ENCODE results near the gene OBP2A.
"Not testable (repeated sequence)": the region's sequence is repeated elsewhere in the genome, so short reads cannot be mapped to it uniquely, and the experiment has no call there.

OBP2A gene, protein sequence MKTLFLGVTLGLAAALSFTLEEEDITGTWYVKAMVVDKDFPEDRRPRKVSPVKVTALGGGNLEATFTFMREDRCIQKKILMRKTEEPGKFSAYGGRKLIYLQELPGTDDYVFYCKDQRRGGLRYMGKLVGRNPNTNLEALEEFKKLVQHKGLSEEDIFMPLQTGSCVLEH

DNA sequence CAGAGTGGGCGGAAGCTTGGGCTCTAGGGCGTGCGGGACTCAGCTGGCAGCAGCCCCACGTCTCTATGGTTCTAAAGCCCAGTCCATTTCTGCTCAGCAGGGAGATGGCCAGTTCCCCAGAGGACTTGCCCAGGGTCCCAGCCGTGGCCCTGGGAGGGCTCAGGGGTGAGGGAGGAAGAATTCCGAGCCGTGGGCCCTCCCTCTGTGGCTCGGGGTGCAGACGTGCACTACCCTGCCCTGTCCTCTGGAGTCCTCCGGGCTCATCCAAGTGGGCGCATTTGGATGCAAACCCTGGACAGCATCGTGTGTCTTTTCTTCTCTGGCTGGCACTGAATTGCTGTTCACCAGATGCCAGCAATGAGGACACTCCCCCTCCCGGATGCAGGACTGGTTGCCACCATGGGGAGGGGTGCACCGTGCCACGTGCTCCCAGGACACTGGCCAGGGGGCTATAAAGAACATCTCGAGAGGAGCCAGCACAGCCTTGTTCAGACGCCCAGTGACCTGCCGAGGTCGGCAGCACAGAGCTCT lies at the start of gene OBP2A:
Gene OBP2A (plus strand): TSS at position 481 of the 531 bp plus-strand sequence. CDS start 55 bp downstream, outside the sequence.
- not testable (repeated sequence) for DNase-seq (ENCODE audit: low spot score)

DNA sequence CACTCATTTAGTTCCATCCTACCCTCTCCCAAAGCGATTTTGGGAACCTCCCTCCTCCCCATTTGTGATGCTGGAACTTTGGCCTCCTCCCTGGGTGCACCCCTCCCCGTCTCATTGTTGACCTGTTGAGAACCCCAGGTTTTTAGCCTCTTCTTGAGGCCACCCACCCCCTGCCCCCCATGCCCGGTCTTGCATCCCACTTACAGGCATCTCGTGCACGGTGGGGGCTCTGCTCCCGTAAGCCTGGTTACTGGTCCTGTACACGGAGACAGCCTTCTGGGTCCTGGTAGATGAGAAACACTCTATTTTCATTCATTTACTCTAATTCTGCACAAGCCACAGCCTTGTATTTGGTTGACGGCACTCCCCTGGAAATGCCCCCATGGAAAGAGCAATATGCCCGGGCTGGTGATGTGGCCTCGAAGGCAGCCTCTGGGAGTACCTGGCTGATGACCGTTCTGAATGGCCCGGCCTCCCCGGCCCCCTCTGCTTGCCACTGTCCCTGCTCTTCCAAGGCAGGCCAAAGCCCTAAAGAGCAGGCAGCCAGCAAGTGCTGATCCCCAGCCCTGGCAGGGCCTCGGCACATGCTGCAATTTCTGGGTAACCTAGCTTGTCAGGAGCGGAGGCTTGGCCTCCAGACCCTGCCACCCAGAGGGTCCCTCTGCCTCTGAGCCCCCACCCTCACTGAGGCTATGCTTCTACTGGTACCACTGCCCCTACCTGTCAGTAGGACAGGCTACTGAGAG lies 47.4 kb upstream of the OBP2A start:
- DNase-seq (ENCODE audit: low spot score) = no peak

DNA sequence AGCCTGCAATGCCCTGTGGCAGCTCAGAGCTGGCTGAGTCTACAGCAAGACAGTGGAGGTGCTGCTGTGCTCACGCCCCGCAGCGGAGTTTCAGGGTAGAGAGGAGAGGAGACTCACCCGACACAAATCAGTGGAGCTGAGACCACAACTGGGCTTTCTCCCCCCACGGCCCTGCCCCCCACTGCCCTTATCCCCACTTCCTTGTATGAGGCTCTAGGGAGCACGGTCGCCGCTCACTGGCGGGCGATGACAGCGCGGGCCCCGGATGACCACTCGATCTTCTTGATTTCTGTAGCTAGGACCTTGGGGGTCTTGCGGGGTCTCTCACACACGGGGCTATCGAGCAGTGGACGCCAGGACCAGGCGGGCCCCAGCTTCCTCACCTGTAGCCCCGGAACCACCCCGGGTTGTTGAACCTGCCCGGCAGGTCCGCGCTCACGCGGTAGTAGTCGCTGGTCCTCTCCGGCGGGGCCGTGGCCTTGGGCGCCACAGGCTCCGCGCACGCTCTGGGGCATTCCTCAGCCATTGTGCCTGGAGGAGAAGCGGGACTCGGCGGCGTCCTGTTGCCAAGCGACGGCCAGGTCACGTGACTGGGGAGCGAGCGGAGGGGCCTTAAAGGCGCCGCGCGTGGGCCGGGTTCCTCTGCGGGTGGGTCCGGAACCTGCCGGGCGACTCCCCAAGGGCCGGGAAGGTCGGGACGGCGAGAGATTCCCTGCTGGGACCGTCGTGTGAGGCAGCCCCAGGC lies 46.4 kb upstream of the OBP2A start:
- peak; percentile 94 for DNase-seq (ENCODE audit: low spot score)

DNA sequence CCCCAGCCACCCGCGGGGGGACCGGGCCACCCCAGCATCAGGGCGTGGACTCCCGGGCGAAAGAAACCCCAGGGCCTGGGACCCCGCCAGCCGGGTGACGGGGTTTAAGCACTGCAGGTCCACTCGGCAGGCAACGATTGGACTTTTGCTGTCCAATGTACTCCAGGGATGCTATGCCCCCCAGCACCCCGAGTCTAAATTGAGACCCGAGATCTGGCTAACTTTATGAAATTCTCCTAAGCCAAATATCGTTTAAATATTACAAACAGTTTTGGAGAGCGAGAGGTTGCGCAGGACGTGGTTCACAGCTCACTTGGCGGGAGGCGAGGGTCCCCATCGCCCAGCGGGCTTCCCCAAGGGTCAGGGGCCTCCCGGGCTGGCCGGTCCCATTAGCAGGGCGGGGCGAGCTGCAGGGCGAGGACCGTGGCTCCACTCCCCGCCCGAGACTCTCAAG lies 45.8 kb upstream of the OBP2A start:
- peak; percentile 74 for DNase-seq (ENCODE audit: low spot score)

DNA sequence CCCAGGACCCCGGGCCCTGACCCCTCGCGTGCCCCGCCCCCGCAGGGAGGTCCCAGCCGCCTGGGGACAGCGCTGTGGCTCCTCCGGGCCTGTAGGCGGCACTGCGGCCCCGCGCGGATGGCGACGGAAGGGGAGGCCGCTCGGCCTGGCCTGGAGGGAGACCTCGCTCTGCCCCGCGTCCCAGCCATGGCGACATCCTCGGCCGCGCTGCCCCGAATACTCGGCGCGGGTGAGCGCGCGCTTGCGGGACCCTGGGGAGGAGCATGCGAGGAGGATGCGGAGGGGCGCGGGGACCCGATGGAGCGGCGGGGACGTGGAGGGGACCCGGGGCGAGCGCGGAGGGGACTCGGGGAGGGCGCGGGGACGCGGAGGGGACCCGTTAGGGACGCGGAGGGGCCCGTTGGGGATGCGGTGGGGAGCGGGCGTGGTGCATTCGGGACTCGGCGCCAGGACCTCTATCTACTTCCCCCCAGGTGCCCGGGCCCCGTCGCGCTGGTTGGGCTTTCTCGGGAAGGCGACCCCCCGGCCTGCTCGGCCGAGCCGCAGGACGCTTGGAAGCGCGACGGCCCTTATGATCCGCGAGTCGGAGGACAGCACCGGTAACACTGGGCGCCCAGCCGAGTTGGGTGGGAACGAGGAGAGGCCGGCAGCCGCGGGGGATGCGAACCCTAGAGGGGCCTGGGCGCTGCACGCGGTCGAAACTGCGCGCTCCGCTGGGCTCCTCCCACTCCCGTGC lies 45.2 kb upstream of the OBP2A start, which contains the start of gene MRPS2:
Gene MRPS2 (plus strand): TSS at position 158 of the 736 bp plus-strand sequence. CDS start 29 bp downstream, at position 187.
- DNase-seq (ENCODE audit: low spot score) = peak; percentile 95

DNA sequence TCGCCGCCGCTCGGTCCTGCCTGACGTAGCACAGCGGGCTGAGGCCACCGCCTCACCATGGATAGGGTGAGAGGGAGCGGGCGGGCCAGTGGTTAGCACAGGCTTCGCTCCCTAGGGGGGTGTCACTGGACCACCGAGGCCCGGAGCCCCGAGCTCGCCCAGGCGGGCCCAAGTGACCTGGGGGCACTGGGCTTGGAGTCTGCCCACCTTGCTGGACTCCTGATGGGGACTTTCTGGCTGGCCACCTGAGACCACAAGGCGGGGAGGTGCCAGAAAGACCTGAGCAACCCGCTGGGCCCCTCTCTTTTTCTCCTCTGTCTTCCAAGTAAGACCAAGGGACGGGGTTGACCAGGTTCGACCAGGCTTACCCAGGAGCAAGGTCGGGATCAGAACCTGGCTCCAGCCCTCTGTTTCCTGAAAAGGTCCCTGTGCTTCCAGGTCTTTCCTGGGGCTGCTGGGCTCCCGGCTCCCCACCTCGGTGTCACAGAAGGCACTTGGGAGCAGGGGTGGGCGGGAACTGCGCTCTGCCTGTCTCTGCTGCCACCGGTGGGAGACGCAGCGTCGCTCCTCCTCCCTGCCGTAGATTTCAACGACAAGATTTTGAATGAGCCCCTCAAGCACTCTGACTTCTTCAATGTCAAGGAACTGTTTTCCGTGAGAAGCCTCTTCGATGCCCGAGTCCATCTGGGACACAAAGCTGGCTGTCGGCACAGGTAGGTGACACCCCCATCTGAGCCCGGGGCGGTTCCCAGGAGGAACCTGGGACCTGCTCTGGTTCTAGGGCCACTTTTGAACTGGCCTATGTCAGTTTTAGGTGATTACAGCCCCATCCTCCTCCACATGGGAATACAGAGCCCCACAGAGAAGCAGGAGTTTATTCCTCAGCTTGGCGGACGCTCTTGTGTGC lies 44.4 kb upstream of the OBP2A start:
- peak; percentile 87 for DNase-seq (ENCODE audit: low spot score)

DNA sequence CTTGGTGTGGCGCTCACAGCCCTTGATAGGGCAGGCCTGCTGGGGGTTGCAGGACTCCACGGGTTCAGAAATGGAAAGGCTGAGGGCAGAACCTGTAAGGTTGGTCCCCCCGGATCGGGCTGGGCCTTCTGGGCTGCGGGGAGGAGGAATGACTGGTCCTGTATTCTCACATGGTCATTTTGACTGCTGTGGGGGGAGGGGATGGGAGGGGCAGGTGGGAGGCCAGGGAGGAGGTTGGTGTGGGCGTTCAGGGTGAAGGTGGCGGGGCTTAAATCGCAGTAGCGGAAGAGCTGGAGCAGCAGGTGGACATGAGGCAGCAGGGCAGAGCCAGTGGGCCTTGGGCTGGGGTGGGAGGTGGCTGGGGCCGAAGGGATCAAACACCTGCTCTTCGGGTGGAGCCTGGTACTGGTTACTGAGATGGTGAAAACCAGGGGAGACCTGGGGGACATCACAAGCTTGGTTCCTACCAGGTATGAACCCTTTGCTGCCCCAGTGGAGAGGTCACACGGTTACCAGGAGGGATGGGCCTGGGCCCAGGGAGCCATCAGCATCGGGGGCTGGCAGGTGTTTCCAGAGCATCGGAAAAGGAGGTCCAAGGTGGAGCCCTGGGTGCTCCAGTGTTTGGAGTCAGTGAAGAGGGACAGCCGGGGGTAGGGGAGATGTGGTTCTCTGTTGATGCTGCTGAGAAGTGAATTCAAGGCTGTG lies 43.6 kb upstream of the OBP2A start:
- no peak for DNase-seq (ENCODE audit: low spot score)

DNA sequence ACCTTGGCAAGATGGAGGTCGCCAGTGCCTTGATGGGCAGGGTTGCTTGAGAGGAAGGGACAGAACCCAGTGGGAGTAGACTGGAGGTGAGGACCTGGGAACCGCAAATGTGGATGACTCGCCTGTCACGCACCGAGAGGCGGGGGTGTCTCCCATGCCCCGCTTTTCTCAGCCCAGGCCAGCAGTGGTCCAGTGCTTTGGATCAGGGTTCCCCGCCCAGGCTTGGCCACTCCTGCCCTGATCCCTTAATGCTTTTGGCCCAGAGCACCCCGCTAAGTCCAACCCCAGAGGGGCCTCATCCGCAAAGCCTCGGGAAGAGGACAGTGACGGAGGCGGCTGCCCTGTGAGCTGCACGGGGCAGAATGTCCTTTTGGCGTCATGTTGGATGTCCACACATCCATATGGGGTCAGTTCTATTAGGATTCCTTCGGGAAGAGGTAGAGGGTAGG lies 43.0 kb upstream of the OBP2A start:
- DNase-seq (ENCODE audit: low spot score) = no peak

DNA sequence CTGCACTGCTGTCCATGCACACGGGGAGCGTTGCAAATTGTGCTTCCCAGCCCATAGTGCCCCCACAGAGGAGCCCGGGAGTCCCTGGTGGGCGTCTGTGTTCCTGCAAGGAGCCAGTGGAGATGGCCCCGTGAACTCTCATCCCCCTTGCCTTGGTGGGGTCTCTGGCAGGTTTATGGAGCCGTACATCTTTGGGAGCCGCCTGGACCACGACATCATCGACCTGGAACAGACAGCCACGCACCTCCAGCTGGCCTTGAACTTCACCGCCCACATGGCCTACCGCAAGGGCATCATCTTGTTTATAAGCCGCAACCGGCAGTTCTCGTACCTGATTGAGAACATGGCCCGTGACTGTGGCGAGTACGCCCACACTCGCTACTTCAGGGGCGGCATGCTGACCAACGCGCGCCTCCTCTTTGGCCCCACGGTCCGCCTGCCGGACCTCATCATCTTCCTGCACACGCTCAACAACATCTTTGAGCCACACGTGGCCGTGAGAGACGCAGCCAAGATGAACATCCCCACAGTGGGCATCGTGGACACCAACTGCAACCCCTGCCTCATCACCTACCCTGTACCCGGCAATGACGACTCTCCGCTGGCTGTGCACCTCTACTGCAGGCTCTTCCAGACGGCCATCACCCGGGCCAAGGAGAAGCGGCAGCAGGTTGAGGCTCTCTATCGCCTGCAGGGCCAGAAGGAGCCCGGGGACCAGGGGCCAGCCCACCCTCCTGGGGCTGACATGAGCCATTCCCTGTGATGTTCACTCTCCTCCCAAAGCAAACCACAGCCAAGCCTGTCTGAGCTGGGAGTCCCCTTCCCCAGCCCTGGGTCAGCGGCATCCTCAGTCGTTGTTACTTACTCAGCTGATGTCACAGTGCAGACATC lies 42.3 kb upstream of the OBP2A start:
- no peak for DNase-seq (ENCODE audit: low spot score)

DNA sequence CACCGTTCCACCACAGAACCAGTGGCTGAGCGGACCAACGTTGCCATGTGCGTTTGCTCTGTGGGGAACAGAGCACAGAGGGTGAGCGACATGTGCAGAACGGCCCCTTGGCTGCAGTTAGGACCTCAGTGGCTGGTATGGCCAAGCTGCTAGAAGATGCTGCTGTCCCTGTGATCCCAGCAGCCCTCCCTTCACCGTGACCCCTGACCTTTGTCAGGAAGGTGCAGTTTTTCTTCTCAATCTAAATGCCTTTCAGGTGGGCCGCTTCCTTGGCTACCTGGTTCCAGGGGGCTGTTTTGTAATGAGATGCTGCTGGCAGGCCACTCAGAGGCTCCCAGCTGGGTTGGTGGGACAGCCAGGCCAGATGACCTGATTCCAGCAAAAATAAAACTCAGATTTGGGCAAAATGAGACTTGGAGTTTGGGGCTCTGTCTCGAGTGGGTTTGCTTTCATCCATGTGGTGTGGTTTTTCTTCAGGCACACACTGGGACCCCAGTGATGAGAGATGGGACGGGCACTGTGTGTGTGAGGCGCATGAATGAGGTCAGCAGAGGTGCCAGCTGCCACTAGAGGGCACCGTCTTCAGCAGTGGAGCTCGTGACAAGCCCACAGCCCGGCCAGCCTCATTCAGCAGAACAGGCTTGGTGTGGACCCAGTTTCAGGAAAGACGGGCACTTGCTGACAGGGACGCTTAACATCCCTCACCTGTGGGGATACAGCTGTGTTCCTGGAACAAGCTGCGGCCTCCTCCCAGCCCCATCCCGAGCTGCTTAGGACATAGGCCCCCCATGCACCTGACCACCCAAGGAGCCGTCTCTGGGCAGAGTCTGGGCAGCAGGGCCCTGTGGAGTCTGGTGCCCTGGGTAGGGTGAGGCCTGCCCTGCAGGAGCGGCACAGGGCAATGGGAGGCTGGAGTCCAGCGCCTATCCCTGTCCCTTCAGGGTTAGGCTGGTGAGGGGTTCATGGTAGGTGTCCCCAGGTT lies 41.4 kb upstream of the OBP2A start:
- DNase-seq (ENCODE audit: low spot score) = peak; percentile 84

DNA sequence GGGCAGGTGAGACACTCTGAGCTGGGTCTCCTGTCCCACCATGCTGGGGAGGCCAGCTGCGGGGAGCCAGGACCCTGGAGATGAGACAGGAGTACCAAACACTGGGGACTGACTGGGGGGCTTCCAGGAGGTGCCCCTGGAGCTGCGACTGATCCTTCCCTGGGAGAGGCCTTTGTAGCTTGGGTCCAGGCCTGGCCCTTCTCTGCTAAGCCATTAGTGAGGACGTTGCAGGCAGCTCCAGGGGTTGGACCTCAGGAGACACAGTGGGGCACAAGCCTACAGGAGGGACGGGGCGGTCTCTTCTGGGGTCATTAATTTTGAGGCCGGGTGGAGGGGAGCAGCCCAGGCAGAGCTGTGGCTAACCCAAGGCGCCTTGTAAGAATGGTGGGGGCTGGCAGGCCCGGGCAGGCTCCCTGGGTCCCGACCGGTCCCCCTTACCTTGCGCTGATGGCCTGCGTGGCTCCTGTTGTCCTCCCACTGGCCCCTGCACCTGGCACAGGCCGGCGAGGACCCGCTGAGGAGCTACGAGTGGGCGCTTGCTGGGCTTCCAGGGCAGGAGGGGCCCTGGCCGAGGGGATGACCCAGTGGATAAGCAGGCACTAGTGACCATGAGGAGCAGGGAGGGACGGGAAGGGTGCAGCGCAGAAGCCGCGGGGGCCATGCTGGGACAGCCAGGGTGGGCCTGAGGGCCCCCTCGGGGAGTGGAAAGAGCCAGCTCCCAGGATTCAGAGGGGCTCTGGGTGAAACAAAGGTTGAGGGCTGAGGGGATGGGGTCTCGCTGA lies 40.3 kb upstream of the OBP2A start:
- no peak for DNase-seq (ENCODE audit: low spot score)

DNA sequence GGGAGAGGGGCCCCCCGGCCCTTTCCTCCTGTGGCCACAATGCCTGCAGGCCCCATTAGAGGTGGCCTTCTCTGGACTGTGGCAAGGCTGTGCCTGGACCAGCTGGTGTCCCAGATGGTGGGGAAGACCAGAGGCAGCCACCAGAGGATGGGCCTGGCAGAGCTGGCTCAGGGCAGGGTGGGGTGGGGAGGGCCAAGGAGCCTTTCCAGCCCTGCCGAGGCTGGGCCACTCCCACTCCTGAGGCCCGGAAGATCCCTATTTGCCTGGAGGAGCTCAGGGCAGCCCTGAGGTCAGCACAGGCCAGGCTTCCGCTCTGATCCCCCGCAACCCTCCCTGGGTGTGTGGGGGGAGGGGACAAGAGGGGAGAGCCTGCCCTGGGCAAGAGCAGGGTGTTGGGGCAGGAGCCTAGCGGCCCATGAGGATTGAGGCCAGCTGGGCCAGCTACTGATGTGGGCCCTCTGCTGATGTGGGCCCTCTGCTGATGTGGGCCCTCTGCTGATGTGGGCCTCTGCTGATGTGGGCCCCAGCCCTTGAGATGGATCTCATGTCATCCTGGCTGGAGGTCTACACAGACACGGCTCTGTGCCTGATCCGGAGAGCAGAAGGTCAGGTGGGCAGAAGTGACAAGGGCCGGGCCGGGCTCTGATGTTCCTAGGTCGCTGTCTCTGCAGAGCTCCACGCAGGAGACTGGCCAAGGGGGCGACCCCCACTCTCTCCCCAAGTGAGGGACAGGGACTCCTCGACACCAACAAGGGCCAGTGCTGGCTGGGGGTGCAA lies 39.4 kb upstream of the OBP2A start:
- DNase-seq (ENCODE audit: low spot score) = no peak

DNA sequence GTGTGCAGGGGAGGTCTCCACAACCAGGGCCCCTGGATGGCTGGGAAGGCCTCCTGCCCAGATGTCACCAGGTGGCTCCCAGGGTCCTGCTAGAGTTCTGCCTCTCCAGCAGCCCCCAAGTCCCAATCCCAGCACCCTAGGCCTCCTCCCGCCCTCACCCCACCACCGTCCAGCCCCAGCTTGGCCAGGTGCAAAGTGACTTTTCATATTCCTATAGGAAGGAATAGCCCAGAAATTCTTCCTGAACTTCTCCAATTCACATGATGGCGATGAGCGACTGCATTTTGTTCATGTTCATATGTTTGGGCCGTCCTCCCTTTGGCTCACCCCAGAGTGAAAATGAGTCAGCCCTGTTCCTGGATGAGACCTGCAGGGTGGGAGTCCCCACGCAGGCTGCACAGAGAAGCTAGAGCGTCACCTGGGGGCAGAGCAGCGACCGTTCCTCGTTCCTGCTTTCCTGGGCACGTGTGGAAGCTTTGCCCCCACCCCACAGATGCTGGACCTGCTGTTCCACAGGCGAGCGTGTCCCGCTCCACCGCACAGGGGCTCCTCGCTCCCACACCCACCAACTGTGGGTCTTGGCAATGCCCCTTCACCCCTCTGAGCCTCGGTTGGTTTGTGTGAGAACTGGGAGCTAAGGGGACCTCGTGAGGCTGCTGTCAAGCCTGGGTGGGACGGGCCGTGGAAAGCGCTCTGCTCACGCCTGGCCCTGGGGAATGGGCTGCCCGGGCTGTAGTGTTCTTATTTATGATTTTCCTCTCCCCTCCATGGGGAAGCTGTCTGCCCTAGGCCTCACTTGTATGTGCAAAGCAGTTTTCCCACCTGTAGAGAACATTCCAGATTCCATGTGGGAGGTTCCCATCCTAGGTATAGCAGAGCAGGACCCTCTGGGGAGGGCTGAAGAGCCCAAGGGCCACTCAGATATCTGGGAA lies 38.6 kb upstream of the OBP2A start:
- no peak for DNase-seq (ENCODE audit: low spot score)

DNA sequence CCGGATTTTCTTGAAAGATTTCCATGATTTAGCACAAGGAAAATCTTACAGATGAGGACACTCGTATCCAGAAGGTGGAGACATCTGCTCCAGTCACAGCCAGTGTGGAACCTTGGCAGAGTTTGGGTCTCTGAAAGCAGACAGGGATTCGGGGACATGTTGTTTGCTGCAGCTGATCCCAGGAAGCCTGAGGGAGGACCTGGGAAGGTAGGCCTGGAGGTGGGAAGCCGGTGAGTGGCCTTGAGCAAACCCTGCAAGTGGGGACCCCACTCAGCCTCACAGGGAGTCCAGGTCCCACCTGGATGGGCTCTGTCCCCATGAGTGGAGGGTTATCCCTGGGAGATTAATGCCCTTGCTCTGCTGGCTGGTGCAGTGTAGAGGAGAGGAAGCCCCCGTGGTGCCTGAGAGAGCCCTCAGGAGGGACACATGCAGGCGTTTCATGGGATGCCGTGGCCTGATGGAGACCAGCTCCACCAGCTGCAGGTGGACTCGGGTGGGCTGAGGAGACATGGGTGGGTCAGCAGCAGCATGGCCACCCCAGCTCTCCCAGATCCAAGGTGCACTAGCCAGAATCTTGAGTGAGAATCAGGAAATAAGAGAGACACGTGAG lies 37.6 kb upstream of the OBP2A start:
- DNase-seq (ENCODE audit: low spot score) = no peak

DNA sequence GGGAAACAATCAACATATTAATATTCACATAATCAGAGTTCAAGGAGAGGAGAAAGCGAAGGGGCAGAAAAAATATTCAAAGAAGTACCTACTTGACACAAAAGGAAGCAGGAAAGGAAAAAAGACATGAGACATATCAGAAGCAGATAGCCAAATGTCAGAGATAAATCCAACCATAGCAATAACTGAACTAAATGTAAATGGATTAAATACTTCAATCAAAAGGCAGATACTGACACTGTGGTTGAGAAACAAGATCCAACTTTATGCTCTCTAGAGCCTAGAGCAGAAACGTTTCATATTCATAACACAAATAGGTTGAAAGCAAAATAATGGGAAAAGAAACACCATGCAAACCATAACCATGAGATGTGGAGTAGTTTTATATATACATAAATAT lies 36.5 kb upstream of the OBP2A start:
- DNase-seq (ENCODE audit: low spot score) = no peak
